ENCODE results near the gene FAM153A. TPM values are rescaled to one million over a fixed set of nuclear protein-coding genes. Genes with fewer than 3 reads are reported as not detected.
"Not testable (repeated sequence)": the region's sequence is repeated elsewhere in the genome, so short reads cannot be mapped to it uniquely, and the experiment has no call there.

The FAM153A gene
- total and polyA plus RNA-seq, 2 of the 4 experiments (the other 2 are of a cell fraction) = not detected

DNA sequence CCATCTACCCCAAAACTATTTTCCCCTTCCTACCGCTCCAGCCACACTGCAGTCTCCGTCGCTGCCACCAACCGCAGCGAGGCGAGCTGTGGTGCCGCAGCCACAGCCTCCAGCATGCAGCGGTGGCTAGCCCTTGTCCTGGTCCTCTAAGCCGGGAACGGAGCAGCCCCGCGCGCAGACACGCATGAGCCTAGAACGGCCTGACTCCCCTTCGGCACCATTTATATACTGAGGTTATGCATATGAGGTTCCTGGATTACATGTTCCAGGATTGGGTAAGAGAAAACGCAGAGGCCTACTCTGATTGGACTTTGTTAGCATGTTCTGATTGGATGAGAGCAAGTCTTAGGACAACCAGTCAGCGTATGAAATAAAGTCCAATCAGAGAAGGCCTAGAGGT, 24.6 kb upstream of the FAM153A start:
- intact Hi-C loops (cut with micrococcal nuclease); H4K8ac ChIP-seq (ENCODE audit: low read depth in 2 of 2, low read length in 2 of 2); H3K23ac ChIP-seq (ENCODE audit: low read depth, low read length); H2AFZ ChIP-seq (replicated peaks; ENCODE audit: low read length, poor library complexity); H3K9me1 ChIP-seq (ENCODE audit: insufficient read depth, low read length); H3K14ac ChIP-seq (replicated peaks; ENCODE audit: low read depth, low read length); H4K20me1 ChIP-seq (ENCODE audit: insufficient read depth, low read length); H4K91ac ChIP-seq (ENCODE audit: insufficient read depth, low read depth, low read length); H3K27me3 ChIP-seq (ENCODE audit: control insufficient read depth, insufficient read depth, low read length); in situ Hi-C loops (cut with MboI; ENCODE audit: low sequenced_read_pairs); CTCF ChIA-PET; POLR2A ChIA-PET (ENCODE audit: unreplicated experiment); H3K27ac ChIP-seq (ENCODE audit: insufficient read depth, low read length); dilution Hi-C loops (cut with HindIII; ENCODE audit: low sequenced_read_pairs, unreplicated experiment); H3K4ac ChIP-seq (ENCODE audit: low read depth, low read length); H3K36me3 ChIP-seq (ENCODE audit: control insufficient read depth, insufficient read depth, low read length); H3K4me1 ChIP-seq (ENCODE audit: control insufficient read depth, insufficient read depth, low read length); H3K56ac ChIP-seq (ENCODE audit: extremely low read depth, insufficient read depth, low read length); H3K79me1 ChIP-seq (ENCODE audit: low read depth in 1 of 2, low read length in 2 of 2); H3K4me3 ChIP-seq (ENCODE audit: insufficient read depth, low read depth, low read length); H2AK5ac ChIP-seq (ENCODE audit: low read depth, low read length); H2BK15ac ChIP-seq (ENCODE audit: low read depth, low read length); H3K4me2 ChIP-seq (ENCODE audit: low read depth, low read length); H2BK5ac ChIP-seq (ENCODE audit: low read depth, low read length, poor library complexity, severe bottlenecking); H2BK120ac ChIP-seq (ENCODE audit: low read depth, low read length); H2BK20ac ChIP-seq (ENCODE audit: low read depth, low read length); DNase-seq; H3K18ac ChIP-seq (ENCODE audit: low read depth, low read length); ATAC-seq (ENCODE audit: low read depth); H3K9ac ChIP-seq (ENCODE audit: low read depth, low read length); H3K9me3 ChIP-seq (ENCODE audit: control insufficient read depth, insufficient read depth, low read length); H2AK9ac ChIP-seq (replicated peaks; ENCODE audit: low read depth, low read length, poor library complexity); H4K5ac ChIP-seq (ENCODE audit: low read depth, low read length); BruUV-seq (replicated peaks): not testable (repeated sequence)
- WGBS, 2 experiments (ENCODE audit: extremely low coverage in 2 of 2, insufficient read length in 1 of 2) = no CpG with 5 or more reads among the region's 18 CpGs

GRCh38 chr5:177801427-177801826, 18.7 kb upstream of the FAM153A start:
- H2AK9ac ChIP-seq (replicated peaks; ENCODE audit: low read depth, low read length, poor library complexity); CTCF ChIA-PET; intact Hi-C loops (cut with micrococcal nuclease): not testable (repeated sequence)

More at GRCh38 chr5:177801427-177801826, 18.7 kb upstream of the FAM153A start:
- H3K9ac ChIP-seq (ENCODE audit: low read depth, low read length); H3K4me1 ChIP-seq (ENCODE audit: control insufficient read depth, insufficient read depth, low read length); in situ Hi-C loops (cut with MboI; ENCODE audit: low sequenced_read_pairs); H3K79me1 ChIP-seq (ENCODE audit: low read depth in 1 of 2, low read length in 2 of 2); H2AFZ ChIP-seq (replicated peaks; ENCODE audit: low read length, poor library complexity); H2BK120ac ChIP-seq (ENCODE audit: low read depth, low read length); H3K4me3 ChIP-seq (ENCODE audit: insufficient read depth, low read depth, low read length); H3K14ac ChIP-seq (replicated peaks; ENCODE audit: low read depth, low read length); dilution Hi-C loops (cut with HindIII; ENCODE audit: low sequenced_read_pairs, unreplicated experiment); H2AK5ac ChIP-seq (ENCODE audit: low read depth, low read length); H2BK20ac ChIP-seq (ENCODE audit: low read depth, low read length); H4K8ac ChIP-seq (ENCODE audit: low read depth in 2 of 2, low read length in 2 of 2); H3K4ac ChIP-seq (ENCODE audit: low read depth, low read length); H4K20me1 ChIP-seq (ENCODE audit: insufficient read depth, low read length); H3K27me3 ChIP-seq (ENCODE audit: control insufficient read depth, insufficient read depth, low read length); H2BK5ac ChIP-seq (ENCODE audit: low read depth, low read length, poor library complexity, severe bottlenecking); H3K56ac ChIP-seq (ENCODE audit: extremely low read depth, insufficient read depth, low read length); POLR2A ChIA-PET (ENCODE audit: unreplicated experiment); H3K36me3 ChIP-seq (ENCODE audit: control insufficient read depth, insufficient read depth, low read length); H2BK15ac ChIP-seq (ENCODE audit: low read depth, low read length); ATAC-seq (ENCODE audit: low read depth); H4K5ac ChIP-seq (ENCODE audit: low read depth, low read length); H3K9me3 ChIP-seq (ENCODE audit: control insufficient read depth, insufficient read depth, low read length); BruUV-seq (replicated peaks); H3K9me1 ChIP-seq (ENCODE audit: insufficient read depth, low read length); DNase-seq; H3K27ac ChIP-seq (ENCODE audit: insufficient read depth, low read length); H3K23ac ChIP-seq (ENCODE audit: low read depth, low read length); H3K18ac ChIP-seq (ENCODE audit: low read depth, low read length); H3K4me2 ChIP-seq (ENCODE audit: low read depth, low read length); H4K91ac ChIP-seq (ENCODE audit: insufficient read depth, low read depth, low read length): not testable (repeated sequence)
- WGBS, 2 experiments (ENCODE audit: extremely low coverage in 2 of 2, insufficient read length in 1 of 2) = no CpG with 5 or more reads among the region's 5 CpGs

All from IMR-90 (cell line).